Neural cell (in vitro differentiated cells): ENCODE data around the gene CRAMP1. TPM values are rescaled to one million over a fixed set of nuclear protein-coding genes. Genes with fewer than 3 reads are reported as not detected.

Experiments
- H2AFZ ChIP-seq: fragments of 200-600, 300-800 bp; sonication (generic), shearing (Covaris generic); 2 replicates; pipeline ENCODE4 v1.6.0; 2014; ENCODE audit warnings: low read depth, mild to moderate bottlenecking, antibody characterized with exemption, low read length, moderate library complexity
- H3F3A ChIP-seq: fragments of 200-600 bp; shearing (Covaris generic); 2 replicates; pipeline ENCODE4 v1.6.1; 2016; ENCODE audit warnings: mild to moderate bottlenecking, moderate library complexity, mixed read lengths, antibody characterized with exemption, low read length; ENCODE audit not compliant: insufficient read depth, poor library complexity, severe bottlenecking
- H3K27ac ChIP-seq: fragments of 200-600, 300-800 bp; sonication (generic), shearing (Covaris generic); 2 replicates; pipeline ENCODE4 v1.5.1; 2014; ENCODE audit warnings: mild to moderate bottlenecking, low read length, moderate library complexity
- H3K27me3 ChIP-seq: fragments of 300-800, 200-600 bp; sonication (generic), shearing (Covaris generic); 2 replicates; pipeline ENCODE4 v1.6.0; 2014; ENCODE audit warnings: mild to moderate bottlenecking, low read depth, low read length, moderate library complexity; ENCODE audit not compliant: insufficient read depth
- H3K36me3 ChIP-seq: fragments of 300-800, 200-600 bp; sonication (generic), shearing (Covaris generic); 2 replicates; pipeline ENCODE4 v1.5.1; 2014; ENCODE audit warnings: mild to moderate bottlenecking, antibody characterized with exemption, low read length, moderate library complexity; ENCODE audit not compliant: insufficient read depth
- H3K4me2 ChIP-seq: fragments of 300-800, 200-600 bp; sonication (generic), shearing (Covaris generic); 2 replicates; pipeline ENCODE4 v1.6.0; 2014; ENCODE audit warnings: mild to moderate bottlenecking, low read length
- H3K4me3 ChIP-seq: fragments of 300-800, 200-600 bp; sonication (generic), shearing (Covaris generic); 2 replicates; pipeline ENCODE4 v1.5.1; 2014; ENCODE audit warnings: mild to moderate bottlenecking, low read length, moderate library complexity
- H3K79me2 ChIP-seq: fragments of 200-600 bp; shearing (Covaris generic); replicated peaks from 2 replicates; pipeline ENCODE4 v1.6.0; 2014; ENCODE audit warnings: mild to moderate bottlenecking, low read length, moderate library complexity; ENCODE audit not compliant: insufficient read depth
- H3K9ac ChIP-seq: fragments of 300-800, 200-600 bp; sonication (generic), shearing (Covaris generic); 2 replicates; pipeline ENCODE4 v1.6.1; 2016; ENCODE audit warnings: mild to moderate bottlenecking, low read length, mixed read lengths
- H3K9me2 ChIP-seq: fragments of 200-600 bp; shearing (Covaris generic); 2 replicates; pipeline ENCODE4 v1.6.1; 2016; ENCODE audit warnings: mild to moderate bottlenecking, low read length, mixed read lengths; ENCODE audit not compliant: insufficient read depth
- H3K9me3 ChIP-seq: fragments of 200-600, 300-800 bp; sonication (generic), shearing (Covaris generic); 2 replicates; pipeline ENCODE4 v1.6.1; 2016; ENCODE audit warnings: mild to moderate bottlenecking, mixed run types, low read length, moderate library complexity, mixed read lengths
- H4K20me1 ChIP-seq: fragments of 200-600 bp; shearing (Covaris generic); 2 replicates; pipeline ENCODE4 v1.6.1; 2016; ENCODE audit warnings: mild to moderate bottlenecking, mixed run types; ENCODE audit not compliant: insufficient read depth
- EP300 ChIP-seq: fragments of 450-650 bp; conservative IDR thresholded peaks from 2 replicates; pipeline ENCODE4 v1.6.1; 2014; ENCODE audit warnings: antibody characterized with exemption, mild to moderate bottlenecking, moderate library complexity; ENCODE audit not compliant: poor library complexity, severe bottlenecking
- EZH2 ChIP-seq: fragments of 200-600, 300-800 bp; shearing (Covaris generic), sonication (generic); IDR thresholded peaks from 2 replicates; pipeline ENCODE4 v1.6.1; 2014; ENCODE audit warnings: antibody characterized with exemption, low read length, borderline replicate concordance, mild to moderate bottlenecking; ENCODE audit not compliant: insufficient read depth, poor library complexity, severe bottlenecking
- MXI1 ChIP-seq: fragments of 450-650 bp; conservative IDR thresholded peaks from 2 replicates; pipeline ENCODE4 v1.6.1; 2014; ENCODE audit warnings: antibody characterized with exemption, mild to moderate bottlenecking; ENCODE audit not compliant: poor library complexity, severe bottlenecking
- POLR2AphosphoS5 ChIP-seq: IDR thresholded peaks from 2 replicates; pipeline ENCODE4 v1.6.1; 2012
- RAD21 ChIP-seq: fragments of 450-650 bp; conservative IDR thresholded peaks from 2 replicates; pipeline ENCODE4 v1.6.1; 2014; ENCODE audit warnings: antibody characterized with exemption, mild to moderate bottlenecking, moderate library complexity
- SMC3 ChIP-seq: fragments of 450-650 bp; conservative IDR thresholded peaks from 2 replicates; pipeline ENCODE4 v1.6.1; 2014; ENCODE audit warnings: antibody characterized with exemption, mild to moderate bottlenecking, moderate library complexity; ENCODE audit not compliant: poor library complexity
- TAF1 ChIP-seq: IDR thresholded peaks from 2 replicates; pipeline ENCODE4 v1.6.1; 2012; ENCODE audit warnings: low read depth
- polyA plus RNA-seq: library from polyadenylated mRNA; depleted of rRNA; stranded (reverse); fragments of >200 nt; gene quantifications from 2 replicates; pipeline ENCODE4 v1.2.3, GENCODE V29; 2014
- TF ChIP-seq, protein P1 (sequence below): fragments of 450-650 bp; IDR thresholded peaks from 2 replicates; pipeline ENCODE4 v1.5.1; 2014; ENCODE audit warnings: antibody characterized with exemption, mild to moderate bottlenecking, moderate library complexity; ENCODE audit not compliant: poor library complexity, severe bottlenecking
- TF ChIP-seq, protein P2 (sequence below): IDR thresholded peaks from 2 replicates; pipeline ENCODE4 v1.6.1; 2012; ENCODE audit warnings: borderline replicate concordance

CRAMP1 gene
- polyA plus RNA-seq, 1 donor from 2014 or later: 11.1 TPM

DNA sequence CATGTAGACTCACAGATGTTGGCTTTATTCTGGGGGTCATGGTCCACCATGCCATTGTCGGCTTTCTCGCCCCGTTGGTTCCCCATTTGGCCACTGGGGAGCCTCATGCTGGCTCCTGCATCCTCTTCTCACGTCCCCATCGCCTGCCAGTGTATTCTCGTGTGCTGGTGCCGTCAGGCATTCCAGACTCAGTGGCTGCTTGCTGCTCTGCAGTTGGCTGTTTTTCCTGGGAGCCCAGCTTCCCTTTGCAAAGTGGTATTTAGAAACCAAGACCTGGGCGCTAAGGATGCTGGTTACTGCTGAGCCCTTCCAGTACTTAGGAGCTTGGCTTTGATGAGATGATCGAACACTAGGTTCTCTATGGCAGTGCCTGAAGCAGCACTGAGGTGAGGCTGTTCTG is 19.1 kb downstream of the CRAMP1 start:
- TF ChIP-seq MXI1 (no peak), TAF1 (no peak), EZH2 (no peak), SMC3 (no peak), EP300 (no peak), POLR2AphosphoS5 (no peak), RAD21 (no peak)
- TF ChIP-seq, protein P1, sequence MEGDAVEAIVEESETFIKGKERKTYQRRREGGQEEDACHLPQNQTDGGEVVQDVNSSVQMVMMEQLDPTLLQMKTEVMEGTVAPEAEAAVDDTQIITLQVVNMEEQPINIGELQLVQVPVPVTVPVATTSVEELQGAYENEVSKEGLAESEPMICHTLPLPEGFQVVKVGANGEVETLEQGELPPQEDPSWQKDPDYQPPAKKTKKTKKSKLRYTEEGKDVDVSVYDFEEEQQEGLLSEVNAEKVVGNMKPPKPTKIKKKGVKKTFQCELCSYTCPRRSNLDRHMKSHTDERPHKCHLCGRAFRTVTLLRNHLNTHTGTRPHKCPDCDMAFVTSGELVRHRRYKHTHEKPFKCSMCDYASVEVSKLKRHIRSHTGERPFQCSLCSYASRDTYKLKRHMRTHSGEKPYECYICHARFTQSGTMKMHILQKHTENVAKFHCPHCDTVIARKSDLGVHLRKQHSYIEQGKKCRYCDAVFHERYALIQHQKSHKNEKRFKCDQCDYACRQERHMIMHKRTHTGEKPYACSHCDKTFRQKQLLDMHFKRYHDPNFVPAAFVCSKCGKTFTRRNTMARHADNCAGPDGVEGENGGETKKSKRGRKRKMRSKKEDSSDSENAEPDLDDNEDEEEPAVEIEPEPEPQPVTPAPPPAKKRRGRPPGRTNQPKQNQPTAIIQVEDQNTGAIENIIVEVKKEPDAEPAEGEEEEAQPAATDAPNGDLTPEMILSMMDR: no peak
- TF ChIP-seq, protein P2, sequence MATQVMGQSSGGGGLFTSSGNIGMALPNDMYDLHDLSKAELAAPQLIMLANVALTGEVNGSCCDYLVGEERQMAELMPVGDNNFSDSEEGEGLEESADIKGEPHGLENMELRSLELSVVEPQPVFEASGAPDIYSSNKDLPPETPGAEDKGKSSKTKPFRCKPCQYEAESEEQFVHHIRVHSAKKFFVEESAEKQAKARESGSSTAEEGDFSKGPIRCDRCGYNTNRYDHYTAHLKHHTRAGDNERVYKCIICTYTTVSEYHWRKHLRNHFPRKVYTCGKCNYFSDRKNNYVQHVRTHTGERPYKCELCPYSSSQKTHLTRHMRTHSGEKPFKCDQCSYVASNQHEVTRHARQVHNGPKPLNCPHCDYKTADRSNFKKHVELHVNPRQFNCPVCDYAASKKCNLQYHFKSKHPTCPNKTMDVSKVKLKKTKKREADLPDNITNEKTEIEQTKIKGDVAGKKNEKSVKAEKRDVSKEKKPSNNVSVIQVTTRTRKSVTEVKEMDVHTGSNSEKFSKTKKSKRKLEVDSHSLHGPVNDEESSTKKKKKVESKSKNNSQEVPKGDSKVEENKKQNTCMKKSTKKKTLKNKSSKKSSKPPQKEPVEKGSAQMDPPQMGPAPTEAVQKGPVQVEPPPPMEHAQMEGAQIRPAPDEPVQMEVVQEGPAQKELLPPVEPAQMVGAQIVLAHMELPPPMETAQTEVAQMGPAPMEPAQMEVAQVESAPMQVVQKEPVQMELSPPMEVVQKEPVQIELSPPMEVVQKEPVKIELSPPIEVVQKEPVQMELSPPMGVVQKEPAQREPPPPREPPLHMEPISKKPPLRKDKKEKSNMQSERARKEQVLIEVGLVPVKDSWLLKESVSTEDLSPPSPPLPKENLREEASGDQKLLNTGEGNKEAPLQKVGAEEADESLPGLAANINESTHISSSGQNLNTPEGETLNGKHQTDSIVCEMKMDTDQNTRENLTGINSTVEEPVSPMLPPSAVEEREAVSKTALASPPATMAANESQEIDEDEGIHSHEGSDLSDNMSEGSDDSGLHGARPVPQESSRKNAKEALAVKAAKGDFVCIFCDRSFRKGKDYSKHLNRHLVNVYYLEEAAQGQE: no peak
- no peak overlapping the region for H2AFZ ChIP-seq
- H3K36me3 ChIP-seq: peaks cover 4% of the 10 kb centered on the region
- no peak overlapping the region for H3K27ac ChIP-seq
- H3K9ac ChIP-seq: no peak overlapping the region
- no peak overlapping the region for H3K4me2 ChIP-seq
- peaks cover 41% of the 10 kb centered on the region for H3K79me2 ChIP-seq
- no peaks in the 10 kb centered on the region for H3K27me3 ChIP-seq
- peaks cover 6% of the 10 kb centered on the region for H4K20me1 ChIP-seq
- no peaks in the 10 kb centered on the region for H3F3A ChIP-seq
- no peaks in the 10 kb centered on the region for H3K9me2 ChIP-seq
- no peak overlapping the region for H3K4me3 ChIP-seq
- H3K9me3 ChIP-seq: no peaks in the 10 kb centered on the region

DNA sequence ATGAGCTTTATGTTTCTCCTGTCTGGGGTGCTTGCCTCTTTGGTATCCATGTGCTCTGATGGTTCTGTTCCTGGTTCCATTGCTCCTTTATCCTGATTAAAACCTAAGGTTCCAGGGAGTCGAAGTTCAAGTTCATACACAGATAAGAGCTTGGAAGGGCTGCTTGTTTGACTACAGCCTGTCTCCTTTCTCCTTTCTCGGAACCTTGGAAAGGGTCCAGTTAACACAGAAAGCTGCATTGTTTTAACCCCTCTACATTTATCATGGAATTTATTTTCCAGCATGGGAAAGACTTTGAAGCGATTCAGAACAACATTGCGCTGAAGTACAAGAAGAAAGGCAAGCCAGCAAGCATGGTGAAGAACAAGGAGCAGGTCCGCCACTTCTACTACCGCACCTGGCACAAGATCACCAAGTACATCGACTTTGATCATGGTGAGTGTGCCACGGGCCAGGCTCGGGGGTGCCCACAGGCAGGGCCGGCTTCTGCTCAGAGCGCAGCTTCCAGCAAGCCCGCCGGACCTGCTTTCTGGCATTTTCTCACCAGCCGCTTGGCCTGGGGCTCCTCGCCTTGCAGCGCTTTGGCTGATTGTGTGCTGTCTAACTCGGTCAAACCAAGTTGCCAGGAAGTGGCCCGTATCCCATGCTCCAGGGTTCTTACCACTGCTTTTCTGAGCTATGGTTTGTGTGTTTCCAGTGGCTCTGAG is 19.9 kb downstream of the CRAMP1 start:
- Histone ChIP-seq H3K36me3 (peaks cover 4% of the 10 kb centered on the region), H4K20me1 (peaks cover 6% of the 10 kb centered on the region), H3K9ac (no peak overlapping the region), H3K27ac (no peak overlapping the region), H3K4me3 (no peak overlapping the region), H3K4me2 (no peak overlapping the region), H3F3A (no peaks in the 10 kb centered on the region), H2AFZ (no peak overlapping the region), H3K9me2 (no peaks in the 10 kb centered on the region), H3K79me2 (peaks cover 33% of the 10 kb centered on the region), H3K27me3 (no peaks in the 10 kb centered on the region), H3K9me3 (no peaks in the 10 kb centered on the region)
- no peak for TF ChIP-seq TAF1
- no peak for TF ChIP-seq POLR2AphosphoS5
- no peak for TF ChIP-seq MXI1
- TF ChIP-seq EZH2: no peak
- no peak for TF ChIP-seq EP300
- TF ChIP-seq, protein P1: no peak
- TF ChIP-seq, protein P2: no peak
